HG02870 (cell line): ENCODE measurements around the gene BCLAF1.
"Not testable (repeated sequence)": the region's sequence is repeated elsewhere in the genome, so short reads cannot be mapped to it uniquely, and the experiment has no call there.

Source experiments
- ATAC-seq: cut with Tn5 transposase; IDR thresholded peaks from one replicate; pipeline ENCODE4 v1.9.1; 2021; ENCODE audit warnings: mild to moderate bottlenecking, moderate library complexity; ENCODE audit not compliant: unreplicated experiment

BCLAF1 gene

DNA sequence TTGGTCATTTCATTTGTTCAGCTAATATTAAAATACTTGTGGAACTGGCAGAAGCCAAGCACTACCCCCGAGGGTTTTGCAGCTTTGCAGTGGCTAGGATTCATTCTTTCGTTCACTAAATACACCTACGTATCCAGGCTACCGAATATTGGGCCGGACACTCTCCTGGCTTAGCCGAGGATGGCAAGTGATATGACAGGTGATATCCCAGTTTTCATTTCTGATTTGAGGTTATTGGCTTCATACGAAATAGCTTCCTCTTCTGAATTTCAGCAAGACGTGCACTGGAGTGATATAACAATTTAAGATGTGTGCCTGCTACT lies 39.0 kb downstream of the BCLAF1 start:
- ATAC-seq, result peak; percentile 6

DNA sequence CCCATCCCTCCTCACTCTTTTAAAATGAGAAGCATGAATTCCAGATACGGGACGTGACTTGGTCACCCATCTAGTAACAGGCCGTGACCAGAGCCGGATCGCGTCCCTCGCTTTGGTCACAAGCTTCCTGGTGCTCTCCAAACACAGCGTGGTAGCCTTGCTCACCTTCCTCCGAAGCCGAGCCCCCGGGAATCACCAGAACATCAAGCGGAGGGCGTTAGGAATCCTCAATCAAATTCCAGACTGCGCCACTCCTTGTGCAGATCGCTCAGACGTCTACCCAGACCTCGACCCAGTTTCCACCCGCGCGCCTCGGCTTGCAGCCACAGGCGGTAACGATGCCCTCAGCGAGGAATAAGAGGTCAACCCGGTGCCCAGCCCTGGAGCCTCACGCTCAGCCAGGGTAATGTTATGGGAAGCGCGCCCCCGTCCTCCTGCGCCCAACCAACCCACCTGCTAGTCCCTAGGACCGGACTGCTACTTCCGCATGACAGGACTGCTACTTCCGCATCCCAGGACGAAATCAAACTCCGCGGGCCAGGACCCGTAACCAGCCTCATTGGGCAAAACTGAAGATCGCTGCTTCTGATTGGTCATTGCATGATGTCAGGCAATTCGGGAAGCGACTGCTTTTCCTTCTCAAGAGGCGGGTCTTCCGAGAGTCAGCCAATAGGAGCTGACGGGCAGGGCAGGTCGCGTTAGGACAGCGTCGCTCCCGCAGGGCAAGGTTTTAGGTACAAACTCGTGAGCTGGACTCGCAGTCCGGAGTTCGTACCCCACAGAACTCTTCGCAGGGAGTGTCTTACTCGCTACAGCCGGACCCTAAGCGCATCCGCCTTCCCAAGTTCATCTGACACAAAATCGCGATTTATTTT lies 39.6 kb downstream of the BCLAF1 start, which contains the start of gene MTFR2:
Gene MTFR2, minus strand, starts transcription at position 501 of the 875 bp plus-strand sequence. CDS start 1,212 bp downstream, outside the sequence.
- ATAC-seq, result peak; percentile 94

DNA sequence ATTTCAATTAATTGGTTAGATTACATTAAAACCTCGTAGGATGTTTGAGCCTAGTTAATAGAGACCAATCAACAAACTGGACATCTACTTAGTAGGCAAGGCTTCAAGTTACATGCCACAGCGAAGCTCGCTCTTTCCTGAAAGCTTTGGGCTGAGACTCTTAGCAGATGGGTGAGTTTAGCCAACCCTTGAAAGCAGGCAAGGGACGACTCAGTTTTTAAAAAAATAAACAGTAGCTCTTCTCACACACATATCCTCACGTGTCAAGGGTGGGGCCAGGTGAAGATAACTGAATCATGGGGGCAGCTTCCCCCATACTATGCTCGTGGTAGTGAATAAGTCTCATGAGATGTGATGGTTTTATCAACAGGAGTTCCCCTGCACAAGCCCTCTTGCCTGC lies 40.3 kb downstream of the BCLAF1 start:
- no peak for ATAC-seq

DNA sequence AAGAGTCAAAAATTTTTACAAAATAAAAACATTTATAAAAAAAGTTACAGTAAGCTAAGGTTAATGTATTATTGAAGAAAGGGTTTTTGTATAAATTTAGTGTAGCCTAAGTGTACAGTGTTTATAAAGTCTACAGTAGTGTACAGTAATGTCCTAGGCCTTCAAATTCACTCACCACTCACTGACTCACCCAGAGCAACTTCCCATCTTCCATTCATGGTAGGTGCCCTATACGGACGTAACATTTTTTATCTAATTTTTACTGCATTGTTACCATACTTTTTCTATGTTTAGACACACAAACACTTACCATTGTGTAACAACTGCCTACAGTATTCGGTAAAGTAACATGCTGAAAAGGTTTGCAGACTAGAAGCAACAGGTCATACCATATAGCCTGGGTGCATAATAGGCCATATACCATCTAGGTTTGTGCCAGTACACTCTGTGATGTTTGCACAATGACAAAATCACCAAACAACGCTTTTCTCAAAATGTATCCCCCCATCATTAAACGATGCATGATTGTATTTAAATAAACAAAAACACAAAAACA lies 45.5 kb downstream of the BCLAF1 start:
- ATAC-seq, result no peak

DNA sequence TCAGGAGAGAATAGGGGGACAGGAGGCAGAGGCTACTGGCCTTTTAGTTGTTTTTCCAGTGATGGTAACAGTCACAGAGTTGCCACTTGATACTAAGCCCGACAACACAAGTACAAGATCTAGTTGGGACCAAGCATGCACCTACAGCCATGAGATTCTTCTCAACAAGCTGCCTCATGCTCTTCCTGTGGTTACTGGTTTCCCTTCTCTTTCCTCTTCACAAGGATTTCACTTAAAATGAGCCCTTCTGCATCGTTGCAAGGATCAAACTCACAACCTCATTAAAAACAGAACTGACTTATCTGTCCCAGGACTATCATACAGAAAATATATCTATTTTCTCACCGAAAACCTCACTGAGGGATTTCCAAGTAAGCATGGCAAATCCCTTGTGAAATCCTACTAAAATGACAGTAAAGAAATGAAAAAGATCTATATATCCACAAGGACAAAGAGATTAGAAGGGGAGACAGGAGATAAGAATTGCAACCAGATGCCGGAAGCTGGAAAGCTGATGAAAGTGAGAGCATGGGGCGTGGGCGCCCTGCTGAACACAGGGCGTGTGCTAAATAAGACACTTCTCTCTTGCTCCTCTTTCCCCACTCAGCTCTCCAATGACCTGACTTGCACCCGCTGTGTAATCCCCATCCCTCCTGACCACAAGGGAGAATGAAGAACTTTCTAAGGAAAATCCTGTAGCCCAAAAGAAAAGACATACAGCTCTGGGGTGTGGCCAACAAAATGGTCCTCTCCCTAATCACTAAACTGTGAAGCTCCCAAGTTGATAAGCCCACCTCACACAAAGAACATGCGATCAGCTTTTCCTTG lies 53.0 kb downstream of the BCLAF1 start:
- ATAC-seq, result no peak

DNA sequence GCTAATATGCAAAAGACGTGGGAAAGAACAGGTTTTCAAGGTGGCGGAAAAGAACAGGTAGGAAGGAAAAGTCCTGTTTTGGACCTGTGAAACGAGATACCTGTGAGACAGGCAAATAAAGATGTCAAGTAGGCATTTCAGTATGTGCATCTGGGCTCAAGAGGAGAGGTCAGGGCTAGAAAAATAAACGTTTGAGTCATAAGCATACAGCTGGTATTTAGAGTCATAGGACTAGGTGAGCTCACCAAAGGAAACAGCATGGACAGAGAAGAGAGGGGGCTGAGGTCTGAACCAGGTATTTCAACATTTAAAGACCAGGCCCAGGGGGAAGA lies 54.4 kb downstream of the BCLAF1 start:
- no peak for ATAC-seq

DNA sequence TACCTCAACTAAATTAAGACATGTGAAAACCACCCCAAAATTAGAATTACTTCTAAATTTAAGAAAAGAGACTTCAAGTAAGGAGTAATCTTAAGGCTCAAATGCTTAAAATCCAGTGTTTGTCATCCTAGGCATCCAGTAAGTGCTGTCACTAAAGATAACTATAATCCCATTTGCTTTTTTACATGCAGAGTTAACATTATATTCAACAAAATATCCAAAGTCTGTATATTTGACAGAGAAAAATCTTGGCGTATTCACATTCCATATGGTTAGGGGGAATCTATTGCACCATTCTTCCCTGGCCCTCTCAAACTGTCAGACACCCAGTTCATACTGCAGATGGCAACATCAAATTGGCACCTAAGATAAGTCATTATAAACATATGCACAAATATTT lies 56.9 kb downstream of the BCLAF1 start:
- ATAC-seq, result no peak

DNA sequence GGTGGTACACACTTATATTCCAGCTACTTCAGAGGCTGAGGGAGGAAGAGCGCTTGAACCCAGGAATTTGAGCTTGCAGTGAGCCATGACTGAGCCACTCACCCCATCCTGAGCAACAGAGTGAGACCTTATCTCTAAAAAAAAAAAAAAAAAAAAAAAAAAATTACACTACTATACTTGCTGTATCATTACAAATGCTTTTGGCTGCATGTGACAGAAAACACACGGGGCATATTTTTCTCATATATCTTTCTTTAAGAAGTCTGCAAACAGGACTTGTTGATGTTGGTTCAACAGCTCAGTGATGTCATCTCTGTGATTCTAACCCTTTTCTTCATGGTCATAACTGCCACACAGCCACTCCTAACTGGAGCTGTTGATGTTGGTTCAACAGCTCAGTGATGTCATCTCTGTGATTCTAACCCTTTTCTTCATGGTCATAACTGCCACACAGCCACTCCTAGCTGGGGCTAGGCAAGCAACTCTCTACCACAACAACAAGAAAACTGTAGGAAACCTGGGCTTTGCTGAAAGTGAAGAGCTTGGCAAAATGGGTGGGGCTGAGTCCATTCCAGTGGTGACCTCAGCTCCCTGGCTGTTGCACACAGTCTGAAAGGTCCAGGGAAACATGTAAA lies 59.3 kb downstream of the BCLAF1 start:
- no peak for ATAC-seq

DNA sequence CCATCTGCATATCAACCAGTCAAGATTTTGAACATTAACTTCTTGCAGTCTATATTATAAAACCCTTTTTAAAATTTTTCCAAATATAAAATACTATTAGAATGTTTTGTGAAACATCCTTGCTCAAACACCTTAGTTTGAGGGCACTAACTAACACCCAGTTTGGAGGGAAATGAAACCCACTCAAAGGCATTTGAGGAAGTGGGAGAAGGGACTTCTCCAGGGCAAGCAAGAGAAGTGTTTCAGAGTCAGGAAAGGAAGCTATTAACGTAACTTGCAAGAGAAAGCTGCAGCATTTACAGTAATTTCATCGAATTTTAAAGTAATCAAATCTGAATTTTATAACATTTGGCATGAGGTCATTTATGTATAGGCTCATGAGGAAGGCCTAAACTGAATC lies 60.8 kb downstream of the BCLAF1 start:
- no peak for ATAC-seq

DNA sequence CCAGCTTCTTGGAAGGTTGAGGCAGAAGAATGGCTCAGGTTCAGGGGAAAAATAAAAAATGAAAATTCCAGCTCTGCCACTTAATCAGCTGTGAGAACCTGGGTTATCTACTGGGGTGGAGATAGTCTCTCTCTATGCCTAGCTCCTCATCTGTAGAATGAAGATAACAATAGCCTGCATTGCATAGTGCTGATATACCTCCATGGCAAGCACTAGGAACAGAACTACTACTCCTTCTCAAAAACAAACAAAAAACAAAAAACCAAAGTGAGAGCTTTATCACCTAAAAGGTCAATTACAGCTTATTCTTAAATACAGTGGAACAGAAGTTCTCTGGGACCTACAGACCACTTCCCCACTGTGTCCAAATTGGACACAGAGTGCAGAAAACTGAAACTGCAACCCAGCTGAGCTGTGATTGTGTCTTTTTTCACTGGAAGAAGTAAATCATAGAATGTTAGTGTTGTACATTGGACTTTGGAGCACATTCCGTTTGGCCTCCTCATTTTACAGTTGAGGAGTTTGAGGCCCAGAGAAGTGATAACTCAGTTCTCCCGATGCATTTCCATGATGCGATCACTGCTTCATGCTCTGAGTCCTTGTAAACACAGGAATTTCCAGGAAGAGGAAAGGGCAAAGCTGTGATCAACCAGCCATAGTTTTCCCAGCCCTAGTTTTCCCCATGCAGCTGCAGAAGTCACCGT lies 62.8 kb downstream of the BCLAF1 start:
- ATAC-seq, result no peak

DNA sequence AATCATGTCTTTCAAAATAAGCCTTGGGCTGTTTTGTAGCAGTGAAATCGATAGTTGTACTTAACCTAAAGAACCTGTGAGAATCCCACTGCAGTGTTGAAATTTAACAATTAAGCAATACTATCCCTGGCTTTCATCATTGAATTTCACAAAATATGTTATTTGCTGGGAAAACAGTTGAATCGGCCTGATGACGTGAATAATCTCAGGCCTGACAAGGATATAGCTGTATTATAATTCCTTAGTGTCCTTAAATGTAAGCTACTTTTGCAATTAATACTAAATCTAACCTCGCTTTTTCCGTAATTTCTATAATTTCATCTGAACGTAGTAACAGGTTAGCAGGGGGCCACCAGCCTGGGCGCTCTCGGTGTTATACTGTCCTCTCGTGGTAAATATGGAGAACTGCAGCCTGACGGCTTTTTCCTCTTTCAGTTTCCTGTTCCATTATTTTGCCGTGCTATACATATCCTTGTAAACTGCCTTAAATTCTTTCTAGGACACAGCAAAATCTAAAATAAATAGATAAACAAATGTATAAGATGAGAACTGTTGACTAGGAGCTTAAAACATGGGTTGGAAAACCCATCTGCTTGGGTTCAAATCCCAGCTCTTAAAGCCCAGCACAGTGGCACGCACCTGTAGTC lies 63.5 kb downstream of the BCLAF1 start:
- ATAC-seq, result no peak

DNA sequence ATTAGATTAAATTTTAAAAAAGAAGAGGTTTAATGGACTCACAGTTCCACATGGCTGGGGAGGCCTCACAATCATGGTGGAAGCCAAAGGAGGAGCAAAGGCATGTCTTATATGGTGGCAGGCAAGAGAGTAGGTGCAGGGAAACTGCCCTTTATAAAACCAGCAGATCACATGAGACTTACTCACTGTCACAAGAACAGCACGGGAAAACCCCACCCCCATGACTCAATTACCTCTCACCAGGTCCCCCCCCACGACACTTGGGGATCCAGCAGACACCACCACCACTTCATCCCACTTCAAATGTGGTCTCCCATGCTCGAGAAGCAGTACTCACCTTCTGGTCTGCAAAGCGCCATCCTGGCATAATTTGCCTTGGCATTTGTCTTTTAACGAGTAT lies 64.2 kb downstream of the BCLAF1 start:
- no peak for ATAC-seq

DNA sequence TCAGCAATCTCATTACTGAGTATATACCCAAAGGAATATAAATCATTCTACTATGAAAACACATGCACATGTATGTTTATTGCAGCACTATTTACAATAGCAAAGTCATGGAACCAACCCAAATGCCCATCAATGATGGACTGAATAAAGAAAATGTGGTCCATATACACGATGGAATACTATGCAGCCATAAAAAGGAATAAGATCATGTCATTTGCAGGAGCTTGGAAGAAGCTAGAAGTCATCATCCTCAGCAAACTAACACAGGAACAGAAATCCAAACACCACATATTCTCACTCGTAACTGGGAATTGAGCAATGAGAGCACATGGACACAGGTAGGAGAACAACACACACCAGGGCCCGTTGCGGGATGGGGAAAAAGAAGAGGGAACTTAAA lies 64.7 kb downstream of the BCLAF1 start:
- not testable (repeated sequence) for ATAC-seq

DNA sequence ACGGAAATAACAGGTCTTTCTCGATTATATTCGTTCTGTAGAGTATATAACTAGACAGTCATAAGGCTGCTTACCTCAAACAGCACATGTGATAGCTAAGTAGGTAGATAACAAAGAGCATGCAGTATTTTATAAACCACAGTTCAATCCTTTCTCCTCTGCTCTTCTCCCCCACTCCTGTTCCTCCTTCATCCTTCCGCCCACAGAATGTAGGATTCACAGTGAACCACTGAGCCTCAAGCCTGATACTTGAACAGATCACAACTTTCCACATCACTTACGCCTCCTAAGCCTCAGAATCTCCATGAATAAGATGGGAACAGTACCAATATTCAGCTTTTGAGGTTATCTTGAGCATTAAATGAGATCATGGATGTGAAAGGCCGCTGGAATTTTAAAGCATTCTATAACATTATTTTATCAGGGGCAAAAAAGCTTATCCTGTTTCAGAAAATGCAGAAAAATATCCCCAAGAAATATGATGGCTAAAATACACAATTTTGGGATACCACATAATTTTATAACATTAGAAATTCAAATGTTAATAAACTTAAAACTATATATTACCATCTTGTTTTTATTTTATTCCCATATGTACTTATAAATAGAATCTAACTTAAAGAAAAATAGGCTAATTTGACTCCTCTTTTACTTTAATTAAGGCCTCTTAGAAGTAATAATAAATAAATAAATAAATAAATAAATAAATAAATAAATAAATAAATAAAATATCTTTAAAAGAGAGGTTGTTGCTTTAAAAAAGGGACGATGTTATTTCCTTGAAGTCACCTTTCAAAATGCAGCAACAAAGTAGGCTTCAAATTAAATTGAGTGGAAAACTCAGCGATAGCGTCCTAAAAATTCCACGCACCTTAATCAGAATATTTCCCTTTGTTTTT lies 72.9 kb downstream of the BCLAF1 start:
- no peak for ATAC-seq

DNA sequence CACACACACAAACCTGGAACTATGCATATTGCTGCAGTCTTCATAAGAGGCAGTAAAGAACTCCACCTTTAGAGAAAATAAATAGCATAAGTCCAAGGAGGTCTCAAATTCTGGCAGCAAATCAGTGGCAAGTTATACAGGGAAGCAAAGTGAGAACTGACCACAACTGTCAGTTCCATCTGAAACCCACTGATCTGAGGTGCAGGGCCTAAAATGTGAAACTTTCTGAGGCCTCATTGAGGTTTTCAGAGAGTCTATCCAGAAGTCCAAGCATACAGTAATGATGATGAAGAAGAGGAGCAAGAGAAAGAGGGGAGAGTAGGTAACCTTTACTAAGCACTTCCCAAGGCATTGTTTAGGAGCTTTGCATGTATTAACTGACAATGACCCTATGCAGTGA lies 75.8 kb downstream of the BCLAF1 start:
- no peak for ATAC-seq

DNA sequence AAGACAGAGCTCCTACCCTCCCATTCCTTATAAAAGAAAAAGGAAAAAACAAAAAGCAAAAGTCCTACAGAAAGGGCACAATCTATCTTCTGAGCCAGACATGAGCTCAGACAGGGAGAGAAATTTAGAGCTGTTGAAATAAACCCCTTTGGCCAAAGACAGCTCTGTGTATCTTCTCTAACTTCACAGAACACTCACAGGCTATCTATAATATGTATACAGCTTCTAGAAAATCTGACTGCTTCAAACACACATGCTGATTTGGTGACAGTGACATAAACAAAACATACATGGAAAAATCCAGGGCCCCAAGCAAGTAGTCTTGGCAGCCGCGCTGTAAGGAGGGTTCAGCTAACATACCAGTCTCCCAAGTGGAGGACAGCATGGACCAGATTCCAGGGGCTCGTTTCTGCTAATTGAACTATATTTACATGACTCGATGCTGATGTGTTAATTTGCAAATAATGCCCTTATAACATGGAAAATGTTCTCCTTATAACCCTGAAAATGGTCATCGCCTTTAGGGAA lies 76.6 kb downstream of the BCLAF1 start:
- ATAC-seq, result no peak

DNA sequence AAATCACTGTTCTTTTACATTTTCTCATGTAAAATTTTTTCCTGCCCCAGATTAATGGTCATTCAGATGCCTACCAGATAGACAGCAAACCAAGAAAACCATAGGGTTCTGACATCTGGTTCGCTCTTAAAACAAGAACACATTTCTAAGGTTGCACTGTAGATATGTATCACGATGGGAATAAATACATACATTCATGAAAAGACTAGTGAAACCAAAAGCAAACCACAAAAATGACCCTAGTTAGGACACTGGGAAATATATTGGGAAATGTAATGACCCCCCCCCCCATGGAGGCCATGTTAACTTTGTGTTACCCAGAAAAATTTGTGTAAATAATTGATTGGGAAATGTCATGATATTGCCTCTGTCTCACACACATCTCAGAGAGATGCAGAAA lies 77.0 kb downstream of the BCLAF1 start:
- ATAC-seq, result no peak

DNA sequence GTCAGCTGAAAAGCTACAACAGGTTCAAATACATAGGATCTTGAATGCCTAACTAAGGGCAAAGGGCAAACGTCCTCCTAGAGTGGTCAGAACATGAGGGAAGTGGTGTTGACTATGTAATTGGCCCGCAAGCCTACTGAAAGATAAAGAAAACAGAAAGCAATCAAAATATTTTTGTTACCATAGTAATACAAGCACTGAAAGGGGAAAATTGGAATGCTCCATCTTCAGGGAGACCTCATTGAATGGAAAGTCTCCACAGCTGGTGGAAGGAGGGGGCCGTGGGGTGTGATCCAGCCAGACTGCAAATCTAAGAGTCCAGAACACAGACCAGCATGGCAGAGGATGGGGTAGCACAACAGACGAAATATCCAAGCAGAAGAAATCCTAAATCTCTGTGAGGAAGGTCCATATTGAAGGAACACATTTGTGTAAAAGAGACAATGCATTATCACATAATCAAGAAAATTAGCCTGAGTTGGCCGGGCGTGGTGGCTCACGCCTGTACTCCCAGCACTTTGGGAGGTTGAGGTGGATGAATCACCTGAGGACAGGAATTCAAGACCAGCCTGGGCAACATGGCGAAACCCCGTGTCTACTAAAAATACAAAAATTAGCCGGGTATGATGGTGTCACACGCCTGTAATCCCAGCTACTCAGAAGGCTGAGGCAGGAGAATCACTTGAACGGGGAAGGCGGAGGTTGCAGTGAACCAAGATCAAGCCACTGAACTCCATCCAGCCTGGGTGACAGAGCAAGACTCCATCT lies 79.1 kb downstream of the BCLAF1 start:
- ATAC-seq, result no peak
